Calu3 (cell line): Measurements from ENCODE around the gene SMIM43. TPM values are rescaled to one million over a fixed set of nuclear protein-coding genes. Genes with fewer than 3 reads are reported as not detected.
"Not testable (repeated sequence)": the region's sequence is repeated elsewhere in the genome, so short reads cannot be mapped to it uniquely, and the experiment has no call there.

Source experiments
- BruUV-seq: library from RNA; stranded (reverse); fragments of 400-500 nt; replicated peaks from 2 replicates; lab custom pipeline; 2021; lab: Mats Ljungman, UMichigan
- CTCF ChIA-PET: fragments of 300-600 bp; sonication (Branson Sonifier 250); formaldehyde crosslinking; loops from one replicate; lab custom pipeline; 2022; ENCODE audit warnings: antibody characterized with exemption; lab: Charles Lee
- DNase-seq: peaks from one replicate; pipeline ENCODE4 v3.0.0; 2022
- H3K27ac Mint-ChIP-seq: one replicate; pipeline ENCODE4 v1.8.0; 2022; ENCODE audit warnings: mixed read lengths; ENCODE audit not compliant: unreplicated experiment
- H3K27me3 Mint-ChIP-seq: one replicate; pipeline ENCODE4 v1.8.0; 2022; ENCODE audit warnings: mixed read lengths; ENCODE audit not compliant: unreplicated experiment
- H3K36me3 Mint-ChIP-seq: one replicate; pipeline ENCODE4 v1.8.0; 2022; ENCODE audit warnings: mild to moderate bottlenecking, moderate library complexity, mixed read lengths; ENCODE audit not compliant: insufficient read depth, unreplicated experiment
- H3K4me1 Mint-ChIP-seq: one replicate; pipeline ENCODE4 v1.8.0; 2022; ENCODE audit warnings: mild to moderate bottlenecking, low read depth, mixed read lengths; ENCODE audit not compliant: unreplicated experiment
- H3K4me3 Mint-ChIP-seq: one replicate; pipeline ENCODE4 v1.8.0; 2022; ENCODE audit warnings: mild to moderate bottlenecking, low read depth, moderate library complexity, mixed read lengths; ENCODE audit not compliant: unreplicated experiment
- H3K9me3 Mint-ChIP-seq: one replicate; pipeline ENCODE4 v1.8.0; 2022; ENCODE audit warnings: low read depth, mixed read lengths; ENCODE audit not compliant: unreplicated experiment
- intact Hi-C: fragments of 100-400 bp; cut with micrococcal nuclease; formaldehyde crosslinking; loops from one replicate; pipeline ENCODE4 v1.10.0; 2022; ENCODE audit not compliant: unreplicated experiment
- total RNA-seq: library from RNA; stranded (reverse); gene quantifications from 2 replicates; pipeline ENCODE4 v1.2.3, GENCODE V29; 2022
- TF ChIP-seq, protein P1 (sequence below): fragments of 200-600 bp; IDR thresholded peaks from one replicate; pipeline ENCODE4 v1.8.0; 2022; ENCODE audit warnings: antibody characterized with exemption; ENCODE audit not compliant: unreplicated experiment

Gene SMIM43
- total RNA-seq, 1 experiment from 2014 or later, result not detected

DNA sequence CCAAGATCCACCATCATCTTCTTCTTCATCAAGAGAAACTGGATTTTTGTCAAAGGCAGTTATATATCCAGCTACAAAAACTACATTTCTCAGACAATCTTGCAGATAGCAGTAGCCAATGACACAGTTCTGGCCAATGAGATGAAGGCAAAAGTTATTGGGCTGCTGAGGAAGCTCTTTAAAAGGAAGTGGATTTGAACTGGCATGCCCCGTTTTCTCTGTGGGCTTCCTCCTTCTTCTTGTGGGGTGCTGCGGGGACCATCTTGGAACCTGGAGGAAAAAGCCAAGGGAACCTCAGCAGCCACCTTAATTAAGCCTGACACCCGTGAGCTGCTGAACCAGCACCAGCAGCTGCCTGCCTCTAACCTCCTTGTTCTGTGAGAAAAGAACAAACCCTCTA, 4.8 kb downstream of the SMIM43 start:
- H3K36me3 Mint-ChIP-seq, result no peaks in the 10 kb centered on the region
- H3K4me1 Mint-ChIP-seq, result no peaks in the 10 kb centered on the region
- CTCF ChIA-PET, result no interaction called here
- DNase-seq, result no peak
- H3K27ac Mint-ChIP-seq, result no peak overlapping the region
- intact Hi-C loops, result no loop called here
- TF ChIP-seq, protein P1, sequence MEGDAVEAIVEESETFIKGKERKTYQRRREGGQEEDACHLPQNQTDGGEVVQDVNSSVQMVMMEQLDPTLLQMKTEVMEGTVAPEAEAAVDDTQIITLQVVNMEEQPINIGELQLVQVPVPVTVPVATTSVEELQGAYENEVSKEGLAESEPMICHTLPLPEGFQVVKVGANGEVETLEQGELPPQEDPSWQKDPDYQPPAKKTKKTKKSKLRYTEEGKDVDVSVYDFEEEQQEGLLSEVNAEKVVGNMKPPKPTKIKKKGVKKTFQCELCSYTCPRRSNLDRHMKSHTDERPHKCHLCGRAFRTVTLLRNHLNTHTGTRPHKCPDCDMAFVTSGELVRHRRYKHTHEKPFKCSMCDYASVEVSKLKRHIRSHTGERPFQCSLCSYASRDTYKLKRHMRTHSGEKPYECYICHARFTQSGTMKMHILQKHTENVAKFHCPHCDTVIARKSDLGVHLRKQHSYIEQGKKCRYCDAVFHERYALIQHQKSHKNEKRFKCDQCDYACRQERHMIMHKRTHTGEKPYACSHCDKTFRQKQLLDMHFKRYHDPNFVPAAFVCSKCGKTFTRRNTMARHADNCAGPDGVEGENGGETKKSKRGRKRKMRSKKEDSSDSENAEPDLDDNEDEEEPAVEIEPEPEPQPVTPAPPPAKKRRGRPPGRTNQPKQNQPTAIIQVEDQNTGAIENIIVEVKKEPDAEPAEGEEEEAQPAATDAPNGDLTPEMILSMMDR, result no peak
- H3K4me3 Mint-ChIP-seq, result no peak overlapping the region
- no TSS peak for BruUV-seq
- H3K9me3 Mint-ChIP-seq, result no peaks in the 10 kb centered on the region
- no peaks in the 10 kb centered on the region for H3K27me3 Mint-ChIP-seq

DNA sequence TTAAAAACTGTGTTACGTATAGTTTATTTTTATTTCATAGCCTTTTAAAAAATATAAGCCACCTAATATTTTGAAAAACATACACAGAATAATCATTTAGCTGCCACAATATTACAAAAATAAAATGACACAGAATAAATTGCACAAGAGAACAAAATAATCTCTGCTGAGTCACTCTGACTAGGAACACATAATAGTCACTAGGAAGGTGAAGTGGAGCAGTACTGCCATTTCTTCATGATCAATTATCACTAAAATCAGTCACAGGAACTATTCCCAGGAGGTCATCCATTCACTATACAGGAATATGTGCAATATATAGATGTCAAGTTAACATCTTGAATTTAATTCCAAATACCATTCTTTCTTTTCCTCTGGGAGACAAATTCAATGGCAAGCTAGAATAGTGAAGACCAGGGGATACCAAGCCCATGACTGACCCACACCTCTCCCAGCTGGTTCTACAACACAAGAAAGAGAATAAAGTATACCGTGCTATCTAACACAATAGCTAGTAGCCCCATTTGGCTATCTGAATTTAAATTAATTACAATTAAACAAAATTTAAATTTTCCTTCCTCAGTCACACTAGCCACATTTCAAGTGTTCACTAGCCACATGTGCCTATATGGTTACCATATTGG, 5.9 kb downstream of the SMIM43 start:
- no peaks in the 10 kb centered on the region for H3K9me3 Mint-ChIP-seq
- H3K36me3 Mint-ChIP-seq, result no peaks in the 10 kb centered on the region
- no peaks in the 10 kb centered on the region for H3K4me1 Mint-ChIP-seq
- CTCF ChIA-PET, result no interaction called here
- intact Hi-C loops, result no loop called here
- TF ChIP-seq, protein P1, result no peak
- no peaks in the 10 kb centered on the region for H3K27me3 Mint-ChIP-seq
- no TSS peak for BruUV-seq
- no peak overlapping the region for H3K4me3 Mint-ChIP-seq
- H3K27ac Mint-ChIP-seq, result no peak overlapping the region
- DNase-seq, result no peak

DNA sequence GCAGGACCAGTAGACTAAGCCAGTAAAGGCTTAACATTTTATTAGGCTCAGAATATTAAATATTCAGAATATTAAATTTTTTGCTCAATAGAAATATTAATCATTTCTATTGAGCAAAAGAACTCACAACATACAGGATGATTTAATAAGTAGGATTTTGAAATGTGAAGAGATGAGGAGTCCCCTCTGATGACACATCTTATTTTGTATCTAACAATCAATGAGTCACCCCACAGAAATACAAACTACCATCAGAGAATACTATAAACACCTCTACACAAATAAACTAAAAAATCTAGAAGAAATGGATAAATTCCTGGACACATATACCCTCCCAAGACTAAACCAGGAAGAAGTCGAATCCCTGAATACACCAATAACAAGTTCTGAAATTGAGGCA, 12.8 kb downstream of the SMIM43 start:
- H3K36me3 Mint-ChIP-seq, H3K4me3 Mint-ChIP-seq, BruUV-seq, DNase-seq, CTCF ChIA-PET, H3K4me1 Mint-ChIP-seq, H3K9me3 Mint-ChIP-seq, intact Hi-C loops, H3K27ac Mint-ChIP-seq, H3K27me3 Mint-ChIP-seq: not testable (repeated sequence)

DNA sequence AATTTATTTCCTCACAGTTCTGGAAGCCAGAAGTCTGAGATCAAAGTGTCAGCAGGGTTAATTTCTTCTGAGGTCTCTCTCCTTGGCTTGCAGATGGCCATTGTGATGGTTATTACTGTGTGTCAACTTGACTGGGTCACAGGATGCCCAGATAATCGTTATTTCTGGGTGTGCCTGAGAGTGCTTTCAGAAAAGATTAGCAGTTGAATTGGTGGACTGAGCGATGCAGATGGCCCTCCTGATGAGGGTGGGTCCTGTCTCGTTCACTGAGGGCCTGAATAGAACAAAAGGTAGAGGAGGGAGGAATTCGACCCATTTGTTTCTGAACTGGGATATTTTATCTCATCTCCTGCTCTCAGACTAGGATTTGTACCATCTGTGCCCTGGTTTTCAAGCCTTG, 15.7 kb downstream of the SMIM43 start:
- CTCF ChIA-PET, result no interaction called here
- Mint-ChIP-seq H3K4me3 (no peak overlapping the region), H3K4me1 (no peaks in the 10 kb centered on the region), H3K27ac (no peak overlapping the region), H3K9me3 (no peaks in the 10 kb centered on the region), H3K27me3 (no peaks in the 10 kb centered on the region), H3K36me3 (no peaks in the 10 kb centered on the region)
- TF ChIP-seq, protein P1, result no peak
- intact Hi-C loops, result no loop called here
- no TSS peak for BruUV-seq
- no peak for DNase-seq

DNA sequence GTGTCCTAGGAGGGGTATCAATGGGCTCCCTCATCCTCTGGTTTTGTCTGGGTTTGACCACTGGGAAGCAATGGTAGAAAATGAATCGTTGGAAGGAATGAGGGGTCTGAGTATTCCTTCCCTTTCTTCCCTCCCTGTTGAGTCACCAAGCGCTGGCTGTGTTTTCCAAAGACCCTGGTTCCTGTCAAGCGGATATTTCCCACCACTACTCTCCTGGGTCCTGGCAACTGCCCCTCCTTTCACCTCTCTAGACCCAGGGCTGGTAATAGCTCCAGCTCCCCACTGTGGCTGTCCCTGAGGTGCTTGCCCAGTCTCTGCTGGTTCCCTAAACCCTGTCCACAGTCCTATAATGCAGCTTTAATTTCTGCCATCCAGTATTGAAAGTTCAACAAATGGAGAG, 22.2 kb downstream of the SMIM43 start:
- DNase-seq, result no peak
- no peaks in the 10 kb centered on the region for H3K4me1 Mint-ChIP-seq
- no TSS peak for BruUV-seq
- CTCF ChIA-PET, result no interaction called here
- intact Hi-C loops, result no loop called here
- H3K9me3 Mint-ChIP-seq, result no peaks in the 10 kb centered on the region
- H3K27me3 Mint-ChIP-seq, result no peaks in the 10 kb centered on the region
- no peak overlapping the region for H3K27ac Mint-ChIP-seq
- no peak overlapping the region for H3K4me3 Mint-ChIP-seq
- TF ChIP-seq, protein P1, result no peak
- no peaks in the 10 kb centered on the region for H3K36me3 Mint-ChIP-seq
